Cardiac muscle cell (in vitro differentiated cells and primary cell): ENCODE data around the gene INTS1. TPM values are rescaled to one million over a fixed set of nuclear protein-coding genes. Genes with fewer than 3 reads are reported as not detected.
A peak's percentile ranks its signal among the peaks of the same experiment; 100 is the strongest.

ENCODE experiments used
- DNase-seq, 2 donors: peaks; one replicate each; pipeline versions ENCODE4 v3.0.0 to v3.0.0-alpha.2; 2010 to 2017; ENCODE audit warnings: low read depth in 1 of 2, low spot score in 1 of 2
- H3K27ac ChIP-seq: fragments of 200-600 bp; sonication (generic); 2 replicates; pipeline ENCODE4 v1.5.1; 2016
- H3K27me3 ChIP-seq: fragments of 200-600 bp; sonication (generic); 2 replicates; pipeline ENCODE4 v1.6.0; 2016; ENCODE audit warnings: control low read depth
- H3K36me3 ChIP-seq: fragments of 200-600 bp; sonication (generic); 2 replicates; pipeline ENCODE4 v1.5.1; 2016; ENCODE audit warnings: control low read depth
- H3K4me1 ChIP-seq: fragments of 200-600 bp; sonication (generic); 2 replicates; pipeline ENCODE4 v1.8.1; 2017; ENCODE audit warnings: low read depth, mild to moderate bottlenecking, mixed run types
- H3K4me3 ChIP-seq: fragments of 200-600 bp; sonication (generic); 2 replicates; pipeline ENCODE4 v1.5.1; 2016; ENCODE audit warnings: mild to moderate bottlenecking
- H3K9me3 ChIP-seq: fragments of 200-600 bp; sonication (generic); 2 replicates; pipeline ENCODE4 v1.5.1; 2017; ENCODE audit warnings: low read depth, mild to moderate bottlenecking, control low read depth
- polyA plus RNA-seq: library from polyadenylated mRNA; unstranded; fragments of >200 nt; fragmentation: Nextera tagmentation; extraction: Ambion mirVana; gene quantifications from 2 replicates; pipeline ENCODE4 v1.2.1, GENCODE V29; 2016
- total RNA-seq: library from RNA; depleted of rRNA; stranded (reverse); fragments of >200 nt; gene quantifications from 2 replicates; pipeline ENCODE4 v1.2.3, GENCODE V29; 2016
- TF ChIP-seq, protein P1 (sequence below): IDR thresholded peaks from 2 replicates; pipeline ENCODE4 v1.5.1; 2012; ENCODE audit warnings: low read depth, mild to moderate bottlenecking, low read length

The INTS1 gene
- total and polyA plus RNA-seq, 2 experiments from 2014 or later = 54.5 to 132 TPM

DNA sequence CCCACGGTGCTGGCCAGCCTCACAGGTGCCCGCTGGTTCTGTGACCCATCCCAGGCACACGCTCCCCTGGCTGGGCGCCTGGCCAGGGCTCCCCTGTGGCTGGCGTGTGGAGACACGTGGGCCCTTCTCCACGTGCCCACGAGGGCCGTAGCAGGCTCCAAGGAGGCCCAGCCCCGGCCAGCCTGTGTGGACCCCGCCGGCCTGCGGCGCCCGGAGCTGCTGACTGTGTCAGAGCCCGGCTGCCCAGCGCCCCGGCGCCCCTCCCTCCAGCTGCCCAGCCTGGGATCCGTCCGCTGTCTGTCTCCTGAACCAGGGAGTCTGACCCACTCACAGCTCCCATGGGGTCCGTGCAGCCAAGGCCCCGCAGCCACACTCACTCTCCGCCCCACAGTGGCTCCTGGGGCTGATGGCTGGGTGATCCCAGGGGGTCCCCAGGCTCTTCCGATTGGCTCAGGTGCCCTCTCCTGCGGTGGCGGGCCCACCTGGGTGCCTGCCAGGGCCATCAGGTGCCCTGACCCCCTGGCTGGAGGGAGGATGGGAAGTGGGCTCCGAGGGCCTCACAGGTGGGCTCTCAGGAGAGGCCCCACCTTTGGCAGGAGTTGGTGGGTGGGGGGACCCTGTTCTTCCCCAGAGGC lies 42.2 kb upstream of the INTS1 start:
- H3K27me3 ChIP-seq = no peaks in the 10 kb centered on the region
- no peak overlapping the region for H3K27ac ChIP-seq
- TF ChIP-seq, protein P1, sequence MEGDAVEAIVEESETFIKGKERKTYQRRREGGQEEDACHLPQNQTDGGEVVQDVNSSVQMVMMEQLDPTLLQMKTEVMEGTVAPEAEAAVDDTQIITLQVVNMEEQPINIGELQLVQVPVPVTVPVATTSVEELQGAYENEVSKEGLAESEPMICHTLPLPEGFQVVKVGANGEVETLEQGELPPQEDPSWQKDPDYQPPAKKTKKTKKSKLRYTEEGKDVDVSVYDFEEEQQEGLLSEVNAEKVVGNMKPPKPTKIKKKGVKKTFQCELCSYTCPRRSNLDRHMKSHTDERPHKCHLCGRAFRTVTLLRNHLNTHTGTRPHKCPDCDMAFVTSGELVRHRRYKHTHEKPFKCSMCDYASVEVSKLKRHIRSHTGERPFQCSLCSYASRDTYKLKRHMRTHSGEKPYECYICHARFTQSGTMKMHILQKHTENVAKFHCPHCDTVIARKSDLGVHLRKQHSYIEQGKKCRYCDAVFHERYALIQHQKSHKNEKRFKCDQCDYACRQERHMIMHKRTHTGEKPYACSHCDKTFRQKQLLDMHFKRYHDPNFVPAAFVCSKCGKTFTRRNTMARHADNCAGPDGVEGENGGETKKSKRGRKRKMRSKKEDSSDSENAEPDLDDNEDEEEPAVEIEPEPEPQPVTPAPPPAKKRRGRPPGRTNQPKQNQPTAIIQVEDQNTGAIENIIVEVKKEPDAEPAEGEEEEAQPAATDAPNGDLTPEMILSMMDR = no peak
- H3K4me1 ChIP-seq = peaks cover 8% of the 10 kb centered on the region
- no peak overlapping the region for H3K4me3 ChIP-seq
- DNase-seq = no peak
- no peaks in the 10 kb centered on the region for H3K9me3 ChIP-seq
- no peaks in the 10 kb centered on the region for H3K36me3 ChIP-seq

DNA sequence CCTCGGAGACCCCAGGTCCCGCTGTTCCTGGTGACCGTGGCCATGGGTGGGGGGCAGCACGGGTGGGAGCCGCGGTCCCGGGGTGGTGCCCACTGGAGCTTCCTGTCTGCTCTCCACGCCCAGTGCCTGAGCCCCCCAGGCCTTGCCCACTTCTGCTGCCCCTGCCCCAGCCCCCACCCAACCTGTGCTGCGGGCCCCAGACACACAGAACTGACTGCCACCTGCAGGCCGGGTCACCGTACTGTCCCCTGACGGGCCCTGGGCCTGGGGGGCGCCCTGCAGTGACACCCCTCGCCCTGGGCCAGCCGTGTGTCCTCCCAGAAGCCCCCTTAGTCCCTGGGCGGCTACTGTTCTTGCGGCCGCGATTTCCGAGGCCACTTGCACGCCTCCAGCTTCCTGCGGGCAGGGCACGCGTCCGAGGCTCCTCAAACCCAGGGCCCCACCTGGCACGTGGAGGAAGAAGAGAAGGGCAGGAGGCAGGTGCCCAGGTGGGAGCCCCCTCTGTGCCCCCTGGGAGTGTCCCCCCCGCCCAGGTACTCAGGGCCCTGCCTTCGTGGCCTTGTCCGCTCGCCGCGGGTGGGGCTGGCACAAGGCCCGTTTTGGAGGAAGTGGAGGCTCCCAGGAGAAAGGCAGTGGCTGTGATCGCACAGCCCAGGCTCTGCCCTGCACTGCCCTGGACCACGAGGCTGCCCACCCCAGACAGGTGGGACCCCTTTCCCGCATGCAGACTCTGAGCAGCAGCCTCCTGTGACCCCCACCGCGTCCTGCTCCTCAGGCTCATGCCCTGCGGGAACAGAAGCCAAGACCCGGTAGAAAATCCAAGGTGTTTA lies 41.4 kb upstream of the INTS1 start:
- Histone ChIP-seq H3K9me3 (no peaks in the 10 kb centered on the region), H3K27ac (peak overlapping the region; percentile 71), H3K4me1 (peaks cover 8% of the 10 kb centered on the region), H3K36me3 (no peaks in the 10 kb centered on the region), H3K4me3 (no peak overlapping the region), H3K27me3 (no peaks in the 10 kb centered on the region)
- TF ChIP-seq, protein P1 = no peak
- DNase-seq = no peak

DNA sequence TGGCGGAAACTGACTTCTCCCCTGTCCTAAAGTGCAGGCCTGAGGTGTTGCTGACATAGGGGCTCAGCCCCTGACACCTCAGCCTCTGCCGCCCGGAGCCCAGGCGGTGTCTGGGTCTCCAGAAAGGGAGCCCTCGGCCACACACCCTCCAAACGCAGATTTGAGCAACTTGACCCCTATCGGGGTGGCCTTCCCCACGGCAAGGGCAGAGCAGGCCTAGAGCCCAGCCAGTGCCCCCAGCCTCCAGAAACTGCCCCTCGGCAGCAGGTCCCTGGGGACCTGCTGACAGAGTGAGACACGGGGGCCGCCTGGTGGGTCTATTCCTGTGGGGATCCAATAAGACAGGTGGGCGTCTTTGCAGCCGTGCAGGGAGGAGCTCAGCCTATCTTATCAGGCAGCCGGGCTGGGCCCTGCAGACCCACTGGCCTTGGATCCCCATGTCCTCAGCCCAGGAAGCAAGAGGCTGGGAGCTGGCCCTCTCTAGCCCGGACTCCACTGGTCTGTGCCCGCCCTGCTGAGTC lies 40.8 kb upstream of the INTS1 start:
- TF ChIP-seq, protein P1 = no peak
- H3K4me3 ChIP-seq = no peak overlapping the region
- peaks cover 8% of the 10 kb centered on the region for H3K4me1 ChIP-seq
- H3K27ac ChIP-seq = peak overlapping the region; percentile 71
- H3K36me3 ChIP-seq = no peaks in the 10 kb centered on the region
- DNase-seq = no peak
- H3K27me3 ChIP-seq = no peaks in the 10 kb centered on the region
- no peaks in the 10 kb centered on the region for H3K9me3 ChIP-seq

DNA sequence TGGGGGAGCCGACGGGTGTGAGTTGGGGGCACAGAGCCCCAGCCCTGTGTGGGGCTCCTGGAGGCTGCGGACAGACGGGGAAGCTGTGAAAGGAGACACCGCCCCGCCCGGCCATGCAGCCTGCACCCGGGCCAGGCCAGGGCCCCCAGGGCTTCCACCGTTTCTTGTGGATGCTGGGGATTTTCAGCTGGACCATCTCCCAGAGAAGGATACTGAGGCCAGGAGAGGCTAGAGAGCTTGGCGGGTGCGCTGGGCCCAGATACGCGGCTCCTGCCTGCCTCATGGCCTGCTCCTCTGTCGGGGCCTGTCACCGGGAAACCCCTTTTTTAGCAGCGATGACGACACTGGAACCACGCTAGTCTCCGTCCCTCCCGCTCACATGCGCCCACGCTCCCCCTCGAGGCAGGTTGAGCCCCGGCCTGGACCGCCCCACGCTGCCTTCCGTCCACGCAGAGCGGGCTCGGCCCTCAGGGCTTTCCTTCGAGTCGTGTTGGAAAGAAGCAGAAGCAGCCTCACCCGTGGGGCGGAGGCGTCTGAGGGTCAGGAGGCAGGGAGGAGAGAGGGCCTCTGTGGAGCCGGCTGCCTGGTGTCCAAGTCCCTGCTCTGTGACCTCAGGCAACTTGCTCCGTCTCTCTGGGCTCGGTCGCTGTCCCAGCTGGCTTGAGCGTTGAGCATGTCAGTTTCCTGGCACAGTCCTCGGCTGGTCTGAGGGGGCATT lies 40.1 kb upstream of the INTS1 start:
- DNase-seq = no peak
- H3K9me3 ChIP-seq = no peaks in the 10 kb centered on the region
- peak overlapping the region; percentile 71 for H3K27ac ChIP-seq
- TF ChIP-seq, protein P1 = no peak
- peaks cover 8% of the 10 kb centered on the region for H3K4me1 ChIP-seq
- no peaks in the 10 kb centered on the region for H3K27me3 ChIP-seq
- no peak overlapping the region for H3K4me3 ChIP-seq
- H3K36me3 ChIP-seq = no peaks in the 10 kb centered on the region

DNA sequence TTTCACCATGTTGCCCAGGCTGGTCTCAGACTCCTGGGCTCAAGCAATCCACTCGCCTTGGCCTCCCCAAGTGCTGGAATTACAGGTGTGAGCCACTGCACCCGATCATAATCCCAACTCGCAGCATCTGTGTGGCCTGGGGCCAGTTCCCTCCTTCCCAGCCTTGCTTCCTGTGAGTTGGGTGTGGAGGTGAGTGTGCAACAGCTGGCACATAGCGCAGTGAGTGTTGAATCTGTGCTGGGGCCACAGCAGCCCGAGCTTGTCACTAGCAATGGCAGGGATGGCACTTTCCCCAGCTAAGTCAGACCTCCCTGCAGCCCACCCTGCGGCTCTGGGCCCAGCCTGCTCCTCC lies 39.6 kb upstream of the INTS1 start:
- TF ChIP-seq, protein P1 = no peak
- Histone ChIP-seq H3K27me3 (no peaks in the 10 kb centered on the region), H3K9me3 (no peaks in the 10 kb centered on the region), H3K4me3 (no peak overlapping the region), H3K27ac (no peak overlapping the region), H3K4me1 (peaks cover 8% of the 10 kb centered on the region), H3K36me3 (no peaks in the 10 kb centered on the region)
- no peak for DNase-seq
